HepG2 (cell line): ENCODE measurements around the gene CENPK. TPM values are rescaled to one million over a fixed set of nuclear protein-coding genes. Genes with fewer than 3 reads are reported as not detected.
A peak's percentile ranks its signal among the peaks of the same experiment; 100 is the strongest.

Experiments used
- BRCA1 ChIP-seq: sonication (generic); formaldehyde crosslinking; IDR thresholded peaks from 2 replicates; pipeline ENCODE4 v1.4.0; 2020; ENCODE audit warnings: missing genetic modification reagents
- CCAR2 ChIP-seq: fragments of 200-400 bp; formaldehyde crosslinking; optimal IDR thresholded peaks from 2 replicates; pipeline ENCODE3; 2018; ENCODE audit warnings: low read depth, mild to moderate bottlenecking, low read length, moderate library complexity
- EHMT2 ChIP-seq: fragments of 200-600 bp; sonication (generic); IDR thresholded peaks from 2 replicates; pipeline ENCODE4 v1.7.0; 2017; ENCODE audit warnings: antibody characterized with exemption, low read depth, low read length, borderline replicate concordance
- GLI4 ChIP-seq: sonication (generic); formaldehyde crosslinking; IDR thresholded peaks from 2 replicates; pipeline ENCODE4 v1.5.1; 2020; ENCODE audit warnings: missing genetic modification reagents, mild to moderate bottlenecking, moderate library complexity, borderline replicate concordance
- HOXA9 ChIP-seq: sonication (generic); formaldehyde crosslinking; IDR thresholded peaks from 2 replicates; pipeline ENCODE4 v1.8.1; 2022; ENCODE audit warnings: missing genetic modification reagents, mild to moderate bottlenecking, moderate library complexity, borderline replicate concordance
- ISL2 ChIP-seq: sonication (generic); formaldehyde crosslinking; IDR thresholded peaks from 2 replicates; pipeline ENCODE4 v1.5.0; 2020; ENCODE audit warnings: missing genetic modification reagents
- ISX ChIP-seq: sonication (generic); formaldehyde crosslinking; conservative IDR thresholded peaks from 2 replicates; pipeline ENCODE4 v1.5.0; 2020; ENCODE audit warnings: missing genetic modification reagents
- KLF15 ChIP-seq: sonication (generic); formaldehyde crosslinking; IDR thresholded peaks from 2 replicates; pipeline ENCODE4 v1.8.1; 2023; ENCODE audit warnings: borderline replicate concordance, mild to moderate bottlenecking, inconsistent platforms, missing genetic modification reagents, mixed read lengths
- MTA1 ChIP-seq: sonication (generic); formaldehyde crosslinking; IDR thresholded peaks from 2 replicates; pipeline ENCODE4 v1.4.0; 2020; ENCODE audit warnings: missing genetic modification reagents, mild to moderate bottlenecking, borderline replicate concordance
- NFE2L2 ChIP-seq: fragments of 150-350 bp; IDR thresholded peaks from 2 replicates; pipeline ENCODE4 v1.6.1; 2014; ENCODE audit warnings: low read length
- NFRKB ChIP-seq: fragments of 450-650 bp; IDR thresholded peaks from 2 replicates; pipeline ENCODE4 v1.6.1; 2017
- PAF1 ChIP-seq: IDR thresholded peaks from 2 replicates; pipeline ENCODE4 v1.6.1; 2016; ENCODE audit warnings: missing genetic modification reagents, missing compliant biosample characterization
- SALL1 ChIP-seq: sonication (generic); formaldehyde crosslinking; IDR thresholded peaks from 2 replicates; pipeline ENCODE4 v1.8.0; 2022; ENCODE audit warnings: mild to moderate bottlenecking, missing genetic modification reagents
- SOX6 ChIP-seq, 2 experiments: fragments of 450-650 bp in 1 of 2; sonication (generic) in 1 of 2; formaldehyde crosslinking in 1 of 2; IDR thresholded peaks; 2 replicates each; pipeline versions ENCODE4 v1.4.0 to v1.6.1; 2017 to 2020; ENCODE audit warnings: antibody characterized with exemption in 1 of 2, mild to moderate bottlenecking in 1 of 2, missing genetic modification reagents in 1 of 2
- SP4 ChIP-seq: sonication (generic); formaldehyde crosslinking; IDR thresholded peaks from 2 replicates; pipeline ENCODE4 v1.8.1; 2023; ENCODE audit warnings: mild to moderate bottlenecking, missing genetic modification reagents
- ZBTB7B ChIP-seq: sonication (generic); formaldehyde crosslinking; IDR thresholded peaks from 2 replicates; pipeline ENCODE4 v1.4.0; 2020; ENCODE audit warnings: missing genetic modification reagents
- ZFYVE20 ChIP-seq: sonication (generic); formaldehyde crosslinking; IDR thresholded peaks from 2 replicates; pipeline ENCODE4 v1.8.0; 2023; ENCODE audit warnings: low read depth, mild to moderate bottlenecking, moderate library complexity, missing genetic modification reagents, borderline replicate concordance
- ZMYM2 ChIP-seq: sonication (generic); formaldehyde crosslinking; IDR thresholded peaks from 2 replicates; pipeline ENCODE4 v1.8.0; 2022; ENCODE audit warnings: mild to moderate bottlenecking, missing genetic modification reagents
- ZNF33A ChIP-seq: sonication (generic); formaldehyde crosslinking; IDR thresholded peaks from 2 replicates; pipeline ENCODE4 v1.5.1; 2020; ENCODE audit warnings: missing genetic modification reagents, mild to moderate bottlenecking, moderate library complexity, borderline replicate concordance
- ZNF616 ChIP-seq: sonication (generic); formaldehyde crosslinking; IDR thresholded peaks from 2 replicates; pipeline ENCODE4 v1.5.0; 2020; ENCODE audit warnings: low read depth, mild to moderate bottlenecking, missing genetic modification reagents
- ZNF639 ChIP-seq: conservative IDR thresholded peaks from 2 replicates; pipeline ENCODE4 v1.6.1; 2018; ENCODE audit warnings: missing genetic modification reagents
- ZSCAN31 ChIP-seq: sonication (generic); formaldehyde crosslinking; IDR thresholded peaks from 2 replicates; pipeline ENCODE4 v1.5.0; 2020; ENCODE audit warnings: low read depth, mild to moderate bottlenecking, missing genetic modification reagents
- polyA plus RNA-seq, 8 experiments: library from polyadenylated mRNA; depleted of rRNA in 3 of 8; stranded (reverse) in 7 of 8; unstranded in 1 of 8; fragments of >200 nt; fragmentation: Illumina TruSeq in 4 of 8; extraction: Trizol in 4 of 8; gene quantifications; 2 replicates each; pipeline versions ENCODE4 v1.2.1 to v1.2.3, GENCODE V29; 2011 to 2016; ENCODE audit warnings: low read depth in 4 of 8, missing spikeins in 1 of 8, mixed read lengths in 1 of 8; ENCODE audit not compliant: insufficient read depth in 1 of 8
- total RNA-seq, 5 experiments: library from RNA; depleted of rRNA; stranded (reverse); fragments of >200 nt; fragmentation: Illumina TruSeq; extraction: Trizol; gene quantifications; 2 replicates each; pipeline ENCODE4 v1.2.3, GENCODE V29; 2016; ENCODE audit warnings: low read depth in 1 of 5
- TF ChIP-seq, protein P1 (sequence below): sonication (generic); formaldehyde crosslinking; IDR thresholded peaks from 2 replicates; pipeline ENCODE4 v1.5.0; 2020; ENCODE audit warnings: mild to moderate bottlenecking, low read depth, missing genetic modification reagents, borderline replicate concordance
- TF ChIP-seq, protein P2 (sequence below): sonication (generic); formaldehyde crosslinking; IDR thresholded peaks from 2 replicates; pipeline ENCODE4 v1.8.0; 2022; ENCODE audit warnings: missing genetic modification reagents, mild to moderate bottlenecking, inconsistent platforms, borderline replicate concordance
- TF ChIP-seq, protein P3 (sequence below): sonication (generic); formaldehyde crosslinking; IDR thresholded peaks from 2 replicates; pipeline ENCODE4 v1.4.0; 2020; ENCODE audit warnings: mild to moderate bottlenecking, missing genetic modification reagents

Gene CENPK
- total and polyA plus RNA-seq, 2 of the 13 experiments (the other 11 are each of a cell fraction or from before 2014, with no cell fraction given), result 14.3 to 54.4 TPM

GRCh38 chr5:65562731-65563701 lies at the start of gene CENPK, which contains the start of gene PPWD1 (continued):
- TF ChIP-seq EHMT2 (no peak; the same call in 1 of the 2 replicates), ZBTB7B (CRISPR knock-in tag) (no peak), ZFYVE20 (no peak), SP4 (CRISPR knock-in tag) (peak; percentile 81), SOX6 (IDR thresholded peaks at IDR 0.05) (no peak), SOX6 (CRISPR knock-in tag; IDR thresholded peaks at IDR 0.05) (peak; percentile 28; the same call in 1 of the 2 replicates), ZMYM2 (peak; percentile 18; the same call in 1 of the 2 replicates), ZNF639 (no peak), SALL1 (peak; percentile 87), NFE2L2 (no peak), PAF1 (no peak), HOXA9 (no peak), MTA1 (CRISPR knock-in tag) (no peak), NFRKB (peak; percentile 95), KLF15 (CRISPR knock-in tag) (no peak), ISL2 (peak; percentile 55), ZNF33A (CRISPR knock-in tag) (no peak), GLI4 (CRISPR knock-in tag) (no peak), ZNF616 (CRISPR knock-in tag) (no peak), BRCA1 (CRISPR knock-in tag) (peak; percentile 69; the same call in 1 of the 2 replicates), CCAR2 (no peak), ISX (CRISPR knock-in tag) (no peak), ZSCAN31 (CRISPR knock-in tag) (peak; percentile 58; the same call in 1 of the 2 replicates)
- TF ChIP-seq, protein P1, sequence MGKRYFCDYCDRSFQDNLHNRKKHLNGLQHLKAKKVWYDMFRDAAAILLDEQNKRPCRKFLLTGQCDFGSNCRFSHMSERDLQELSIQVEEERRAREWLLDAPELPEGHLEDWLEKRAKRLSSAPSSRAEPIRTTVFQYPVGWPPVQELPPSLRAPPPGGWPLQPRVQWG (CRISPR knock-in tag), result no peak
- TF ChIP-seq, protein P2, sequence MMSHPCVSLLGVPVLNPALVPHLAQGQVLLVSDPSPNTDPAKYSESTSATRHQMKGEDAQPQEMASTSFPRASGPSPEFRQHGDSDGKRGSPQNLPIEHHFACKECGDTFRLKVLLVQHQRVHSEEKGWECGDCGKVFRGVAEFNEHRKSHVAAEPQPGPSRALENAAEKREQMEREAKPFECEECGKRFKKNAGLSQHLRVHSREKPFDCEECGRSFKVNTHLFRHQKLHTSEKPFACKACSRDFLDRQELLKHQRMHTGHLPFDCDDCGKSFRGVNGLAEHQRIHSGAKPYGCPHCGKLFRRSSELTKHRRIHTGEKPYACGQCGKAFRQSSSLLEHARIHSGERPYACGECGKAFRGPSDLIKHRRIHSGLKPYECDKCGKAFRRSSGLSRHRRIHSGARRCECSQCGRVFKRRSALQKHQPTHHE (CRISPR knock-in tag), result no peak
- TF ChIP-seq, protein P3, sequence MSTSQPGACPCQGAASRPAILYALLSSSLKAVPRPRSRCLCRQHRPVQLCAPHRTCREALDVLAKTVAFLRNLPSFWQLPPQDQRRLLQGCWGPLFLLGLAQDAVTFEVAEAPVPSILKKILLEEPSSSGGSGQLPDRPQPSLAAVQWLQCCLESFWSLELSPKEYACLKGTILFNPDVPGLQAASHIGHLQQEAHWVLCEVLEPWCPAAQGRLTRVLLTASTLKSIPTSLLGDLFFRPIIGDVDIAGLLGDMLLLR (CRISPR knock-in tag), result no peak
